ENCODE results near the gene EXOC6. TPM values are rescaled to one million over a fixed set of nuclear protein-coding genes. Genes with fewer than 3 reads are reported as not detected.

Gene EXOC6
- polyA plus RNA-seq, 1 donor (not counting 4 experiments of a cell fraction or from before 2014, with no cell fraction given), result 1.2 TPM

- TF ChIP-seq CTCF (optimal IDR thresholded peaks at IDR 0.05 in 1 of 3, IDR thresholded peaks at IDR 0.05 in 1 of 3, conservative IDR thresholded peaks at IDR 0.05 in 1 of 3; ENCODE audit: extremely low read depth in 1 of 3, insufficient read depth in 2 of 3, low read length in 3 of 3) (no peak), EZH2 (IDR thresholded peaks at IDR 0.05; ENCODE audit: low read length) (no peak)
- Histone ChIP-seq H3K36me3 (ENCODE audit: control insufficient read depth in 2 of 2, extremely low read depth in 1 of 2, insufficient read depth in 2 of 2, low read length in 2 of 2) (no peaks in the 10 kb centered on the region), H3K4me3 (ENCODE audit: control insufficient read depth in 2 of 3, extremely low read depth in 1 of 3, insufficient read depth in 2 of 3, low read depth in 1 of 3, low read length in 3 of 3) (no peak overlapping the region), H3K4me2 (ENCODE audit: control insufficient read depth, extremely low read depth, insufficient read depth, low read depth, low read length) (no peak overlapping the region), H3K27me3 (ENCODE audit: control insufficient read depth, extremely low read depth, insufficient read depth, low read length) (peaks cover 7% of the 10 kb centered on the region), H3K9me3 (ENCODE audit: control insufficient read depth, low read depth, low read length) (no peaks in the 10 kb centered on the region), H2AFZ (ENCODE audit: control insufficient read depth, low read length) (no peak overlapping the region), H3K27ac (ENCODE audit: control insufficient read depth, insufficient read depth, low read length) (no peak overlapping the region), H3K9me1 (ENCODE audit: control insufficient read depth, extremely low read depth, insufficient read depth, low read length) (no peaks in the 10 kb centered on the region), H3K79me2 (ENCODE audit: control insufficient read depth, insufficient read depth, low read length) (no peaks in the 10 kb centered on the region), H4K20me1 (ENCODE audit: control insufficient read depth, extremely low read depth, insufficient read depth, low read length) (no peaks in the 10 kb centered on the region), H3K4me1 (ENCODE audit: control insufficient read depth, extremely low read depth, insufficient read depth, low read length) (no peaks in the 10 kb centered on the region), H3K9ac (ENCODE audit: control insufficient read depth, extremely low read depth, insufficient read depth, low read length) (no peak overlapping the region)
- no peak for FAIRE-seq
- DNase-seq (ENCODE audit: low read depth, low spot score), result no peak
- dilution Hi-C loops (cut with MboI; ENCODE audit: extremely low pct_ligation_motif_present, low sequenced_read_pairs), result no loop called here
These were observed 242.3 kb downstream of the EXOC6 start for GRCh38 chr10:93090619-93091018.

- DNase-seq (ENCODE audit: low read depth, low spot score), result no peak
- H3K9me1 ChIP-seq (ENCODE audit: control insufficient read depth, extremely low read depth, insufficient read depth, low read length), result no peaks in the 10 kb centered on the region
- no peak overlapping the region for H3K4me2 ChIP-seq (ENCODE audit: control insufficient read depth, extremely low read depth, insufficient read depth, low read depth, low read length)
- no peak overlapping the region for H2AFZ ChIP-seq (ENCODE audit: control insufficient read depth, low read length)
- H3K4me3 ChIP-seq (ENCODE audit: control insufficient read depth in 2 of 3, extremely low read depth in 1 of 3, insufficient read depth in 2 of 3, low read depth in 1 of 3, low read length in 3 of 3), result no peak overlapping the region
- H3K4me1 ChIP-seq (ENCODE audit: control insufficient read depth, extremely low read depth, insufficient read depth, low read length), result no peaks in the 10 kb centered on the region
- dilution Hi-C loops (cut with MboI; ENCODE audit: extremely low pct_ligation_motif_present, low sequenced_read_pairs), result no loop called here
- H3K9me3 ChIP-seq (ENCODE audit: control insufficient read depth, low read depth, low read length), result no peaks in the 10 kb centered on the region
- no peaks in the 10 kb centered on the region for H4K20me1 ChIP-seq (ENCODE audit: control insufficient read depth, extremely low read depth, insufficient read depth, low read length)
- H3K79me2 ChIP-seq (ENCODE audit: control insufficient read depth, insufficient read depth, low read length), result no peaks in the 10 kb centered on the region
- no peak for TF ChIP-seq CTCF (optimal IDR thresholded peaks at IDR 0.05 in 1 of 3, IDR thresholded peaks at IDR 0.05 in 1 of 3, conservative IDR thresholded peaks at IDR 0.05 in 1 of 3; ENCODE audit: extremely low read depth in 1 of 3, insufficient read depth in 2 of 3, low read length in 3 of 3)
- TF ChIP-seq EZH2 (IDR thresholded peaks at IDR 0.05; ENCODE audit: low read length), result no peak
- H3K36me3 ChIP-seq (ENCODE audit: control insufficient read depth in 2 of 2, extremely low read depth in 1 of 2, insufficient read depth in 2 of 2, low read length in 2 of 2), result no peaks in the 10 kb centered on the region
- no peak overlapping the region for H3K9ac ChIP-seq (ENCODE audit: control insufficient read depth, extremely low read depth, insufficient read depth, low read length)
- H3K27me3 ChIP-seq (ENCODE audit: control insufficient read depth, extremely low read depth, insufficient read depth, low read length), result peaks cover 7% of the 10 kb centered on the region
- no peak overlapping the region for H3K27ac ChIP-seq (ENCODE audit: control insufficient read depth, insufficient read depth, low read length)
- no peak for FAIRE-seq
These were observed 243.6 kb downstream of the EXOC6 start for GRCh38 chr10:93091960-93092359.
